Kidney glomerular epithelial cell (primary cell): Measurements from ENCODE around the gene MAP3K3.

Experiments
- DNase-seq: peaks from one replicate; lab custom pipeline; 2025; lab: John Stamatoyannopoulos, UW

Gene MAP3K3

DNA sequence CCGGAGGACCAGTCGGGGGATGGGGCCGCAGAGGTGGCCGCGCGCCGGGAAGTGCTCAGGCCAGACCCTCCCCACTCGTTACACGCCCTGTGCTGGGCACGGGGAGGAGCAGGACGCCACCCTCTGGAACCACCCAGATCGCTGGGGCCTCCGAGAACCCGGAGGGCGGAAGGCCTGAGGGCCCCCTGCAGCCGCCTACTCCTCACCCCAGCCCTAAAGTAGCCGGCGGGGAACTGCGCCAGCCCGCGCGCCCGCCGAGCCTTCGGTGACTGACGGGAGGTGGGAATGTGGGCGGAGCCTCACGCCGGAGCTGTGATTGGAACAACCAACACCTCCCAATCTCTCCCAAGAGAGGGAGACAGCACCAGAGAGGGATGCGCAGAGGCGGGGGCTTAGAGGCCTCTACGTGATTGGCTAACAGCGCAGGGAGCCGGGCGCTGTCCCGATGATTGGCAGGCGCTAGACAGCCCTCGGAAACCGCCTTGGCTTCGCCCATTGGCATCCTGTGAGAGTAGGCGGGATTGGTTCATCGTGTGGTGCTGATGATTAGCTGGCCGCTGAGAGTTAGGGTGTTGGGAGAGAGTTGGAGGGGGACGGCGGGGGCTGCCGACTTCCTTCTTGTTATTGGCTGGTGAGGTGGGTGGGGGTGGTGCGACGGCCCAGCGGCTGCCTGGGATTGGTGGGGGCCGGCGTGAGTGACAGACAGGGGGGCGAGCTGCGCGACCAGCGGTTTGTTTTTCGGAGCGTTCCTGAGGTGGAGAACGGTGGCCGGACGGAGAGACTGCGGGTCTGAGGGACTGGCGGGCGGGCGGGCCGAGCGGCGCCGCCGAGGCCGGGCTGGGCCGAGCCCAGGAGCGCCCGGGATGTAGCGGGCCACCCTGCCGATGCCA lies at the start of gene MAP3K3:
Gene MAP3K3 (plus strand): TSS at position 734 of the 890 bp plus-strand sequence. CDS start 343 bp downstream, outside the sequence.
- peak; percentile 99 for DNase-seq

DNA sequence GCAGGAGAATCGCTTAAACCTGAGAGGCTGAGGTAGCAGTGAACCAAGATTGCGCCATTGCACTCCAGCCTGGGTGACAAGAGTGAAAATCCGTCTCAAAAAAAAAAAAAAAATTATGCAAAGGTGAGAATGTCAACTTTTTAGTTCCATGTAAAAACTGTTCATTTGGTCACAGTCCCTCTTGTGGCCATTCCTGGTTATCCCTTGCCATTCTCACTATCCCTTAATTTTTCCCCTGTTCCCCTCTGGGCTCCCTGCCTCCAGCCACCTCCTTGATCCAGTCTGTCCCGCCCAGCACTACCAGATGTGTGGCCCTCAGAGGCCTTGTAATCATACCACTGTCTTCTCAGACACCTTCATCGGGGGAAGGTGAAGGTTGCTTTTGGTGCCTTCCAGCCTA lies 48.6 kb upstream of the MAP3K3 start:
- DNase-seq: no peak

DNA sequence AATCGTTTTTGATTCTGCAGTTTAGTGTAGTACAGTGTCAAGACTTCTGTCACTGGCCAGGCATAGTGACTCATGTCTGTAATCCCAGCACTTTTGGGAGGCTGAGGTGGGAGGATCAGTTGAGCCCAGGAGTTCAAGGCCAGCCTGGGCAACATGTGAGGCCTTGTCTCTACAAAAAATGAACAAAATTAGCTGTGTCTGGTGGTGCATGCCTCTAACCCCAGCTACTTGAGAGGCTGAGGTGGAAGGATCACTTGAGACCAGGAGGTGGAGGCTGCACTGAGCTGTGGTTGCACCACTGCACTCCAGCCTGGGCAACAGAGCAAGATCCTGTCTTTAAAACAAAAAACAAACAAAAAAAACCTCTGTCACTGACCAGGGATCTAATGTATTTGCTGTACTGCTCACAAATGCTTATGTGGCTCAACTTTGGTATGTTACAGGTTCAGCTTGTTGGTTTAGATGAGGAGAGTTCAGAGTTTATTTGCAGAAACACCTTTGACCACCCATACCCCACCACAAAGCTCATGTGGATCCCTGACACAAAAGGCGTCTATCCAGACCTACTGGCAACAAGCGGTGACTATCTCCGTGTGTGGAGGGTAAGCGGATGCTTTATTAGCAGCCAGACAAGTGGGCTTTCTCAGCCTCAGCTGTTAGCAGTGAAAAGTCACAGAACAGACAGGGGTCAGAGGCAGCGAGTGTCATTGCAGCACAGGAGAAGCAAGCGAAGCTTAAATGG lies 44.0 kb upstream of the MAP3K3 start:
- DNase-seq: no peak

DNA sequence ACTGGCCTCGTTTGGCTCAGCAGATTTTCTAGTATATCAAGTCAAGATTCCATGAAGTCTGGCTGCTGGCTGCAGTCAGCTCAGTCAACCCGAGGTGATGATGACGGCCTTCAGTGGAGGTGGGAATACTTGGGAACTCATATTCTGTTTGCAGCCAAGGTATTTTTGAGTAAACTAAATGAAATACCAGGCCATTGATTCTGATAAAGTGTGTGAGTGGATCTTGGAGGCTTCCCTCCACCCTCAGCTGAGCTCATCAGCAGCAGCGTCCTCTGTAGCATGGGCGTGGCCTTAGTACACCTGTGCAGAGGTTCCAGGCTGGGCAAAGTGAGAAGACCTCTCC lies 43.5 kb upstream of the MAP3K3 start:
- no peak for DNase-seq

DNA sequence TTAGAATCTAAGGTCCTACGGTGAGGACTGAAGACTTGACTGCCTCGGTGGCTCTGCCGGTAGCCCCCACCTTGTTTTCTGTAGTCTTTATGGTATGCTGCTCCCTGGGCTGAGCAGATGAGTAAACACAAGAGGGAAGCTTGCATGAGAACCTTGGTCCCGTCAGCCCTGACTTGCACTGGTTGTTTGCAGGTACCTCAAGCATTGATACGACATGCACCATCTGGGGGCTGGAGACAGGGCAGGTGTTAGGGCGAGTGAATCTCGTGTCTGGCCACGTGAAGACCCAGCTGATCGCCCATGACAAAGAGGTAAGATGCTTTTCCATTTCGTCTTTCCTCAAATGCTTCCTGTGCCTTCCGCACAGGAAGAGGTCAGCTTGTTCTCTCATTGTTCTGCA lies 42.6 kb upstream of the MAP3K3 start:
- no peak for DNase-seq

- DNase-seq: no peak
These were observed 34.4 kb upstream of the MAP3K3 start for GRCh38 chr17:63587770-63588169.

GRCh38 chr17:63588797-63589196 lies 33.4 kb upstream of the MAP3K3 start:
- no peak for DNase-seq

GRCh38 chr17:63589646-63590045 lies 32.6 kb upstream of the MAP3K3 start:
- DNase-seq: no peak

DNA sequence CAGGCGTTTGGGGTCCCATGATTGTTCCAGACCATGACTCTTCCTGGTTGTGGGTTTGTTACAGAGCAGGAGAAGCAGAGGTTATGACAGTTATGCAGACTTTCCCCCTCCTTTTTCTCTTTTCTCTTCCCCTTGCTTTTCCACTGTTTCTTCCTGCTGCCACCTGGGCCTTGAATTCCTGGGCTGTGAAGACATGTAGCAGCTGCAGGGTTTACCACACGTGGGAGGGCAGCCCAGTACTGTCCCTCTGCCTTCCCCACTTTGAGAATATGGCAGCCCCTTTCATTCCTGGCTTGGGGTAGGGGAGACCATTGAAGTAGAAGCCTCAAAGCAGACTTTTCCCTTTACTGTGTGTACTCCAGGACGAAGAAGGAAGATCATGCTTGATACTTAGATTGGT lies 29.4 kb upstream of the MAP3K3 start:
- DNase-seq: no peak

DNA sequence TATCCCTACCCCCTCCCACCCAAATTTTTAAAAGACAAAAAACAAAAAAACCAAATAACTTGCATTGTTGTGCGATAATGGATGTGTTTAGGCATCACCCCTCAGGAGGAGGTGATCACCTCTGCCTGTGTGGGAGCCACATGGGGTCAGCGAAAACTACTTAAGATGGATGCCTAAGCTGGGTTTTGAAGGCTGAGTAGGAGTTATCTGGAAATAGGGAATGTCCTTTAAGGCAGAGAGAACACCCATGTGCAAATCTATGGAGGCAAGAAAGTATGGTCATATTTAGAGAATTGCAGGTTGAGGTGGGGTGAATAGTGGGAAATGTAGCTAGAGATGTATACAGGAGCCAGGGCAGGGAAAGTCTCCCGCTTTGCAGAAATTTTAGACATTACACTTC lies 27.1 kb upstream of the MAP3K3 start:
- DNase-seq: no peak

DNA sequence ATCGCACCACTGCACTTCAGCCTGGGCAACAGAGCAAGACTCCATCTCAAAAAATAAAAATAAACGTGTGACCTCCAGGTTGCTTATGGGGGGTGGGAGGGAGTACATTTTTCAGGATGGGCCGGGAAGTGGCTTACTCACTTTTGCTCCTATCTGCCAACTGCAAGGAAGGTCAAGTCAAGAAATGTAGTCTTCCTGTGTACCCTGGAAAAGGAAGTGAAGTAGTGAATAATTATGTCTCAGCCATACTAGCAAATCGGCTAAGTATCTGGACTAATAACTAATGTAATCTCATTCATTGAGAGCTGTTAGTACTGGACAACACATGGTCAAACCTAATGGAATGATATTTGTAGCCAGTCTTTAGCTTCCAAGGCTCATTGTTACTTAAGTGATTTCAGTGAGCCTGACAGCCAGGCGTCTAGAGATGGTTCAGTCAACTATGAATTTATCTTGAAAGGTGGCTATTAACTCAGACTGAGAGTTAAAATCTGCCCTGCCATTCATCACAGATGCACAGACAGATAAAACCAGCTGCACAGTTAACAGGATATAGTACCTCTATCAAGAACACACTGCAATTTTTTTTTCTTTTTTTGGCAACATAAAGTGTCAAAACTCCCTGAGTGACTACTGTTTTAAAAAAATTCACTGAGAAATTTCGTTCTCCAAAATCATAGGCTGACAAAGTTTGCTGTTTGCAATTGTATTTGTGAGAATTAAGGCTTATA lies 25.2 kb upstream of the MAP3K3 start:
- no peak for DNase-seq

DNA sequence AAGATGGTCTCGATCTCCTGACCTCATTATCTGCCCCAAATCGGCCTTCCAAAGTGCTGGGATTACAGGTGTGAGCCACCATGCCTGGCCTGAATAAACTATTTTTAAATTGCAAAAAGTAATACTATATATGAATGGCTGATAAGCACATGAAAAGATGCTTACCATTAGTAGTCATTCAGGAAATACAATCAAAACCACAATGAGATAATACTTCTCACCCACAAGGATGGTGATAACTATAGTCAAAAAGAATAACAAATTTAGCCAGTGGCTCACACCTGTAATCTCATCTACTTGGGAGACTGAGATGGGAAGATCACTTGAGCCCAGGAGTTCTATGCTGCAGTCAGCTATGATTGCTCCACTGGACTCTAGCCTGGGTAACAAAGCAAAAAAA lies 23.9 kb upstream of the MAP3K3 start:
- DNase-seq: no peak

GRCh38 chr17:63600569-63601438 lies 21.4 kb upstream of the MAP3K3 start, which contains the start of gene TACO1:
Gene TACO1 (plus strand): TSS chr17:63600895. CDS start chr17:63601084, 189 bp downstream.
- peak; percentile 56 for DNase-seq

DNA sequence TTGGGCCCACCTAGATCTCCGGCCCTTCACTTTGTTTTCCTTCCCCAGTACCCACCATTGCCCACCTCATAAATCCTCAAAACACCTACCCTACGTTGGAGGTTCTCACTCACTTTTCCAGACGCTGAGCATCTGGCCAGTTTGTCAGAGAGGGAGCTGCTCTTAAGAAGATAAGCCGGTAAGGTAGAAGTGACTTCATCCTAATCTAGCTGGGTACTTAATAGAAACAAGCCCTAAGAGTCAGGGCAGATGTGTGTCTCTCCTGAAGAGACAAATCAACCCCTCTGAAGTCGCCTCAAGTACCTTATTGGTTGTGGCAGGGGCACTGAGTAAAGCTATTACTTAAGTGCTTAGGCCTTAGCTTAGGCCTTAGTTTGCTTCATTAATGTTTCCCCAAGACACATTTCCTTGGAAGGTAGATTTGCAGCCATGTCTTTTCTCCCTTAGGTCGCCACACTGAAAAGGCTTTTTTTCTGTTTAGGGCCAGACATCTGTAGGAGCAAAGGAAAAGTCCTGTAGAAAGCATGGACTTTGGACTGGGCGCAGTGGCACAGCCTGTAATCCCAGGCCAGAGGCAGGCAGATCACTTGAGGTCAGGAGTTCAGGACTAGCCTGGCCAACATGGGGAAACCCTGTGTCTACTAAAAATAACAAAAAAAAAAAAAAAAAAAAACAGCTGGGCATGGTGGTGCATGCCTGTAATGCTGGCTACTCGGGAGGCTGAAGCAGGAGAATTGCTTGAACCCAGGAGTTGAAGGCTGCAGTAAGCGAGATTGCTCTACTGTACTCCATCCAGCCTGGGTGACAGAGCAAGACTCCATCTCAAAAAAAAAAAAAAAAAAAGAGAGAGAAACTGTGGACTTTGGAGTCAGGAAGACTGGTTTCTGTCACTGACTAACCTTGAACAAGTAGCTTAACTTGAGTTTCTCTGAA lies 20.5 kb upstream of the MAP3K3 start:
- DNase-seq: no peak

GRCh38 chr17:63609816-63610573 lies 12.2 kb upstream of the MAP3K3 start:
- no peak for DNase-seq

DNA sequence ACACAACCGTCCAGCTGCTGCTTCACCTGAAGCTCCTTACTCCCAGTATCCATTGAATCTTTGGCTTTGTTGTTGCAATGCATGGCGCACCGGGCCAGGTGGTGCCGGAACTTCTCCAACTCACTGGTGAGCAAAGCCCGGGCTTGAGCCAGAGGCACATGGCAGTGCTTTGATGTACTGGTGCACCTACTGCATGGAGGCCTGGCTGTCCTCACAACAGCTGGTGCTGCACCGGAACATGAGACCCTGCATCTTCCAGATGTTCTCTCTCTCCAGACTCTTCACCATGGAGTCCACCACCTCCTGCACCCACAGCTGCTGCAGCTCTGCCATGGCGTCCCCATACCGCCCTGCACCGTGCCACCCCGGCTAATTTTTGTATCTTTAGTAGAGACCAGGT lies 11.4 kb upstream of the MAP3K3 start:
- no peak for DNase-seq

GRCh38 chr17:63611354-63611753 lies 10.9 kb upstream of the MAP3K3 start:
- no peak for DNase-seq

DNA sequence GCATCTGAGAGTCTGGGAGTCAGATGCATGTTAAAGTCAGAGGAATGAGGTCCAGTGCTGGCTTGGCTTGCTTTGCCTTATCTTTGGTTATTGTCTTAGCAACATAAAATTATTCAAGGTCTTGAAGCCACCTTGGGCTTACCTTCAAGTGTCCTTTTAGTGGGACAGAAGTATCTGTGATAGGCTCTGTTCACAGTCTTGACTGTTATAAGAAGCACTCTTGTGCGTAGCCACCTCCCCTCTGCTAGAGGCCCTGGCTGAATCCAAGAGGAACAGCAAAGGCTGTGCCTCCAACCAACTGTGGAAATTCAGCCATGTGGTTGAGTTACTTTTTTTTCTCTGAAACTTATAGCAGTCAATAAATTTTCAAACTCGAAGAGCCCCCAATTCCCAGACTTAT lies 8.6 kb upstream of the MAP3K3 start:
- no peak for DNase-seq

GRCh38 chr17:63621229-63621683 lies 961 bp upstream of the MAP3K3 start:
- DNase-seq: no peak
